ENCODE results near the gene SH2D5.
A peak's percentile ranks its signal among the peaks of the same experiment; 100 is the strongest.
"Not testable (repeated sequence)": the region's sequence is repeated elsewhere in the genome, so short reads cannot be mapped to it uniquely, and the experiment has no call there.

The SH2D5 gene

DNA sequence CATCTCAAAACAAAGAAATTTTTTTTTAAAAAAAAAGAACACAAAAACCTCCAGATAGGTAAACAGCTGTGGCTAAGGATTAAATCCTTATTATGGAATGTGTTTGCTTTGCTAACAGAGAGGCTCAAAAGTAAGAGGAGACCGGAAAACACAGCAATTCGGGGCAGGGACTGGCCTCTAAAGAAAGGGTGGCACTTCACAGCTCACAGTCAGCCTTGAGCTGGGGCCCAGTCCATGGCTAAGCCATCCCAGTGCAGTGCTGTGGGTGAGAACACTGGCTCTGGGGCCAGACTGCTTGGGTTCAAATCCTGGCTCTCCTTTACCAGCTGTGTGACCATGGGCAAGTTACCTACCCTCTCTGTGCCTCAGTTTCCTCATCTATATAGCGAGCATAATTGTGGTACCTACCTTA is 42.9 kb downstream of the SH2D5 start:
- DNase-seq, result no peak

DNA sequence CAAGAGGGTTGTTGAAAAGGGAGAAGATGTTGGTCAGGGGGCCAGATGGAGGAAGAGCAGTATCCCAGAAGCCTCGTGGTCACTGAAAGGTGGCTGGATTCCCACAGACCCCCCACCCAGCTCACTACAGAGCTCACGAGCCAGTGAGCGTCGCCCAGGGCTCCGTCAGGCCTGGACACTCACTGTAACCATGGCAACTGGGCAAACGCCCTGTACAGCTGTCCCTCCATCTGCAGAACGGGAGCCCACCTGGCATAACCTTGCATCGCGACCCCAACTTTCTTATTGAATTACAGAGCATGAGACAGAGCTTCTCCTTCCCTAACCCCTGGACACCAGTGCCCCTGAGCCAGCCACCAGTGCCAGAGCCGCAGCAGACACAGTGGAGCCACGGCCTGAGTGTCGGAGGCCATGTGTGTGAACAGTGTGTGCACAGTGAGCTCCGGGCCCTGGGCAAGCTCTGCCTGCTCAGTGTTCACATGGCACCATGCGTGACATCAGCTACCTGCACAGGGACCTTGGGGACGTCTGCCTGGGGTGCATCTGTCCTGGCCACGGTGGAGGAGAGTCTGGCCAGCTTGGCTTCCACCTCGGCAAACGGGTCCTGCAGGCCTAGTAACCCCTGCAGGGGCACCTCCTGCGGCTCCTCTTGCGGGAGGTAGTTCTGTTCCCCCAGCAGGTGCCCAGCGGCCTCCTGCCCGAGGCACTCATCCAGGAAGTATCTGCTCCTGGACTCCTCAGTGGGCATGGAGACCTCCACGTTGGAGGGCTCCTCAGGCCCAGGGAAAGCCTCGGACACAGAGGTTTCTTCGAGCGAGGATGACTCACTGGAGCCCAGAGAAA is 45.4 kb downstream of the SH2D5 start:
- DNase-seq, result peak in 1 of 2 experiments; percentile 53

DNA sequence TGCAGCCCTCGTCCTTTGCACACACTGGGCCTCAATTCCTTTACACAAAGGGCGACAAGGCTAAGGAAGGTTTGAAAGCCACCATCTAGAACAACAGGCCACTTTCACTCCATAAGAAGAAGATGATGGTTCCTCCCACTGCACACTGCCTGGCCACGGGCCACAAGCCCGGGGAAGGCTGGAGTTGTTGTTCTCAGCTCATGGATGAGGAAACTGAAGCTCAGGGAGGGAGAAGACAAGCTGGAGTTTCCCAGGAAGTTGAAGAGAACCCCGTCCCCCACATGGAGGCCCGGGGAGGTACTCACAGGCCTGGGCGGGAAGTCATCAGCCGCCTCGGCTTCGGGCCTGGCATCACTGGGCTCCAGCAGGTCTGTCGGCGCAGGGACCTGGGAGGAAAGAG is 46.8 kb downstream of the SH2D5 start:
- no peak for DNase-seq

DNA sequence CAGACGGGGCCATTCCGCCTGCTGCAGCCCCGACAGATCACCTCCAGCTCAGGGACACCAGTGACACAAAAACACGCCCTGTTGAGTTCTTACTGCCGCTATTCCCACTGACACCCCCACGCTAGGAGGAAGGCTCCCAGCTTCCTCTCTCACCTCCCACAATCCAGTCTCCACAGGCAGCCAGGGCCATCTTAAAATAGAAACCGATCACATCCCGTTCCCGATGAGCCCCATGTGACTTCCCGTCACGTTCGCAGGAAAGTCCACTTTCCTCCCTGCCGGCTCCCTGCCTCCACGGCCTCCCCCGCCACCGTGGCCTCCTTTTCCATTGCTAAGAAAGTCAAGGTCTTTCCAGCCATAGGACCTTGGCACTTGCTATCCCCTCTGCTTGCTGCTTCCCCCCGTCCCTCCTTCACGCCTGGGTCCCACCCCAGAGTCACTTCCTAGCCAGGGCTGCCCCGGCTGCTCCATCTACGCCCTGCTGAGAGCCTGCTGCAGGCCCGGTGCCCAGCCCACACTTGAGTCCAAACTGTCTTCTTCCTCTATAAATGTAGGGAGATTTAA is 47.3 kb downstream of the SH2D5 start:
- DNase-seq, result no peak

DNA sequence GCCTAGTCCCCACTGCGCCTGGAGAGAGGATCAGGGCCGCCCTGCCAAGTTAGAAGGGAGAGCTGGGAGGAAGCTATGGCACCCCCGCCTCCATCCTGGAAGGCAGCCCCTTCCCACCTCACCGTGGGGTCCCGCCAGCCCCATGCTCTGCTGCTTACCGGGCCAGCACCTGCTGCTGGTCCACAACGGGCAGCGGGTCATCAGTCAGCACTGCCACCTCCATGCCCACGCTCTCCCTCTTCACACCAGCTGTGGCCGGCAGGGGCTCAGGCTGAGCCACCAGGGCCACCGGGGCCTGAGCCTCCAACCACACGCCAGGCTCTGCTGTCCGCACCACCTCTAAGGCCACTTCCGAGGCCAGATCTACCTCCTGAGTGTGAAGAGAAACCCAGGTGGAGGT is 47.9 kb downstream of the SH2D5 start:
- DNase-seq, result no peak

DNA sequence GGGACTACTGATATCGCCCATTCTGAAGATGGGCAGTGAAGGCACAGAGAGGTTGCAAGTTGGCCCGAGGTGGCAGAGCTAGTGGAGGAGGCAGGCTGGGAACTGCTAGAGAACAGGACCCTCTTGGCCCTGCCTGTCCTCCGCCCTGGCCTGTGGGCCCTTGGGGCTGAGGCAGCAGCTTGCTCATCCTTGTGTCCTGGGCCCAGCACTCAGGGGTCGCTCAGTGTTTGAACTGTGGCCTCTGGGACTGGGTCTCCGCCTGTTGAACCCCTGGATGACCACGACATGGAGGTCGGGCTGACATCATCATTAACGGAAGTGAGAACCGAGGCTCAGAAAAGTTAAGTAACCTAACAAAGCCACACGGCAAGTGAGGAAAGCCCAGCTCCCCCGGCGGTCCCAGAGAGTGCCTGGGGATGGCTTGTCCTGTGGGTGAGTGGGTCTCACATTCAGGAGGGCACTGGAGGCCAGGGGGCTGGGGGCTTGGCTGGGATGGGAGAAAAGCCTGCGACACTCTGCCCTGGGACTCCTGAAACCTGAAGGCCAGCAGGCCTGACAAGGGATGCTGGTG is 48.4 kb downstream of the SH2D5 start:
- no peak for DNase-seq

DNA sequence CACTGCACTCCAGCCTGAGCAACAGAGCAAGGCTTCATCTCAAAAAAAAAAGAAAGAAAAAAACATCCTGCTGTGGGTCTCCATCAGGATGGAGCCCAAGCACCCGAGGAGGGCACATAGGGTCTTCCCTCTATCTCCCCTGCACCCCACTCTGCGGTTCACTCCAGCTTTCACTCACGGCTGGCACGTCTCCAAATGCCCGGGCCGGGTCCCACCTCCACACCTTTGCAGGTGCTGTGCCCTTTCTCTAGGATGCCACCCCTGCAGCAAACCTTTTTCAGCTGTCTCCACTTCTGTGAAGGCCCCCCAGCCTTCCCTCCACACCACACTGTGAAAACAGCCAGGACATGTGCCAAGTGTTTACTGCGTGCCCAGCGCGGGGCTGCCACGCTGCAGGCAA is 48.9 kb downstream of the SH2D5 start:
- no peak for DNase-seq

DNA sequence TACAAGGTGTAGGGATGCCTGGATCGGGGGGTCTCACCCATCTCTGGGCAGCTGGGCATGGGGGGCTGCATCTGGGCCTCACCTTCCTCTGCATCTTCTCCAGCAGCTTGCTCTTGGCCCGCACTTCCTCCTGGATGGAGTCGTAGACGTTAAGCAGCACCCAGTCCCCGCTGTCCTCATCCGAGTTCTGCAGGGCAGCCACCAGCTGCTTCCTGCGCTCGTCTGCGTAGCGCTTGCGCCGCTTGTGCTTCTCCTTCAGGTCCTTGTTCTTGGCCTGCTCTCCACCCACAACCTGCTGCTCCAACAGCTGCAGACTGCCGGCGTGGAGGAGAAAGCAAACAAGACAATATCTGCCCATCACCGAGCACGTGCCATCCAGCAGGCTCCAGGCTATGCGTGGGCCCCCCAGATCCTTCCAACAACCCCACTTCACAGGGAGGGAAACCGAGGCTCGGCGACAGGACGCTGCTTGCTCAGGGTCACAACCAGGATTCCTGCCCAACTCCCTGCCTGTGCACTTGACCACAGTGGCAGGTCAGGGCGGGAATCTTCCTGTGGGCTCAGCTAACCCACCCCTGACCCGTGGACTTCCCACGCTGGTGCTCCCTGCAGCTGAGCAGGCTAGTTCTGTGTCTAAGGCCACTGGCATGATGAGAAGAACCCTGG is 49.8 kb downstream of the SH2D5 start:
- peak; percentile 42 to 82 for DNase-seq

DNA sequence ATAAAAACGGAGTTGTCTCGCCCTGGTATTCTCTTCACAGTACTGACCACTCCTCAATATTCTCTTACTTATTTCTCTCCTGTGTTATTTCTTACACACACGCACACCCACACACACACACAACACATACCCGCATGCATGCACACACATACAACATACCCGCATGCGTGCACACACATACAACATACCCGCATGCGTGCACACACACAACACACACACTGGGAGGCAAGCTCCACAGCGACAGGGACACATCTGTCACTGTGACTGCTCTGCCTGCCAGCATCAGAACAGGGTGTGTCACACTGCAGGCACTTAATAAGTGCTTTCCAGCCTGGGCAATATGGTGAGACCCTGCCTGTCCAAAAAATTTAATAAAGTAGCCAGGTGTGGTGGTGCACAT is 50.5 kb downstream of the SH2D5 start:
- DNase-seq, result peak in 1 of 2 experiments; percentile 20

DNA sequence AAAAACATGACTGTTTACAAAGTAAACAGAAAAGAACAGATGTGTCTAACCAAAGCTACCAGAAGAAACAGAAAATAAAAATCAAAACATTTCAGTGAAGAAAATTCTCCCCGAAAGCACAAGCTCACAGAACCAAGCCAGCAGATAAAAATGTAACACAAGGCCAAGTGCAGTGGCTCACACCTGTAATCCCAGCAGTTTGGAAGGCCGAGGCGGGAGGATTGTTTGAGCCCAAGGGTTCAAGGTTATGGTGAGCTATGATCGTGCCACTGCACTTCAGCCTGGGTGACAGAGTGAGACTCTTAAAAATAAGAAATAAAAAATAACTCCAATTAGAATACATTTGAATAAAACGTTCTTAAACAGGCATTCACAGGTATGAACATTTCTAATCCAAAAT is 52.2 kb downstream of the SH2D5 start:
- no peak for DNase-seq

DNA sequence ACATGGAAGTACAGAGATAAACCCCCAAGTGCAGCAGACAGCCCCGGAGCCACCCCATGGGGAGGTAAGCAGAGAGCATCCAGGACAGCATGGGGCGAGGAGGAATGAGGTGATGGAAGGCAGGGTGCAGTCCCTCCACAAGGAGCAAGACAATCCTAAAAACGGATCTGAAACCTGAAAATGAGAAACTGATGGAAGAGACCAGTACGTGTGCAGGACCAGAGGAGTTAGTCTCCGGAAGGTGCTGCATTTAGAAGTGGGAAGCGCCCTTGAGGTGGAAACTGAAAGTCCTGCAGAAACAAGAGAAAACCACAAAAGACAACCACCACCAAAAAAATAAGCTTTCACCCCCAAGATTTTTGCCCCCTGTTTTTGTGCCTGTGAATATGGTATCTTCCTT is 53.9 kb downstream of the SH2D5 start:
- no peak for DNase-seq

DNA sequence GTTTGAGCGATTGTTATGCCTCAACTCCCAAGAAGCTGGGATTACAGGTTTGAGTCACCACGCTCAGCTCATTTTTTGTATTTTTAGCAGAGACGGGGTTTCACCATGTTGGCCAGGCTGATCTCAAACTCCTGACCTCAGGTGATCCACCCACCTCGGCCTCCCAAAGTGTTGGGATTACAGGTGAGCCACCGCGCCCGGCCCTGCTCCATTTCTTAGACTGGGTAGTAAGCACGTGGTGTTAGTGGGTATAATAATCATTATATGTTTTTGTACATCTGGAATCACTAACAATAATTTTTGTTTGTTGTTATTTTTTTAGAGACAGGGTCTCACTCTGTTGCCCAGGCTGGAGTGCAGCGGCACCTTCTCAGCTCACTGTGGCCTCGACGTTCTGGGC is 58.9 kb downstream of the SH2D5 start:
- DNase-seq, result not testable (repeated sequence)

DNA sequence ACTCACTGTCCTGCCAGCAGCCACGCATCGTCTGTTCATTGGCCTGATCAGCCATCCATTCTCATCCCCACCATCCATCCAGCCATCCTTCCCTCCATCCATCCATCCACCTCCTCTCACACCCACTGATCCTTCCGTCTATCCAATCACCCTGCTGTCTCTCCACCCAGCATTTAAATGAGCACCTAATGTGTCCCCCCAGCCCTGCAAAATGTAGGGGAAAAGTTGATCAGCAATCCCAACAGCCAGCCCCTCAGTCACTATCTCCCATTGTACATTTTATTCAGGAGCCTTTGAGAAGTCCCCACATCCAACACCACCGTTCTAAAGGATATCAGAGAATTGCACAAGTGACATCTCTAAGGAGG is 60.3 kb downstream of the SH2D5 start:
- DNase-seq, result no peak

DNA sequence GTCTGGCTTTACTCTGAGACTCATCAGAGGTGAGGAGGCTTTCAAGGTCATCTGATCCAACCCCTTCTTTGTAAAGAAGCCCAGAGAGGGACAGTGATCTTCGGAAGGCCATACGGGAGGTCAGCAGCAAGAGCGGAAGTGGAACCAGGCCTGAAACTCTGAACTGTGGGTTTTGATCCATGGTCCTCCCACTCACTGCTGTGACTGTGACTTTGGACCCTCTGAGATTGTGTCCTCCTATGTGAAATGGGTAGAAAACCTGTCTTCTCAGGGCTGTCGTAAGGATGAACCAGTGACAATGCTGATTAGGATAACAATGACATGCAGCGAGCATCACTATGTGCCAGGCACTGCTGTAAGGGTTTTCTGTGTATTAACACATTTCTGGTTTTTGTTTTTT is 61.6 kb downstream of the SH2D5 start:
- DNase-seq, result no peak
